SH-SY5Y (cell line): ENCODE data around the gene SLC19A1.

Experiments
- GATA2 ChIP-seq: IDR thresholded peaks from 2 replicates; pipeline ENCODE4 v1.6.1; 2011; ENCODE audit warnings: mild to moderate bottlenecking, low read depth, low read length
- GATA3 ChIP-seq: IDR thresholded peaks from 2 replicates; pipeline ENCODE4 v1.6.1; 2011; ENCODE audit warnings: low read depth, mild to moderate bottlenecking, low read length, moderate library complexity

DNA sequence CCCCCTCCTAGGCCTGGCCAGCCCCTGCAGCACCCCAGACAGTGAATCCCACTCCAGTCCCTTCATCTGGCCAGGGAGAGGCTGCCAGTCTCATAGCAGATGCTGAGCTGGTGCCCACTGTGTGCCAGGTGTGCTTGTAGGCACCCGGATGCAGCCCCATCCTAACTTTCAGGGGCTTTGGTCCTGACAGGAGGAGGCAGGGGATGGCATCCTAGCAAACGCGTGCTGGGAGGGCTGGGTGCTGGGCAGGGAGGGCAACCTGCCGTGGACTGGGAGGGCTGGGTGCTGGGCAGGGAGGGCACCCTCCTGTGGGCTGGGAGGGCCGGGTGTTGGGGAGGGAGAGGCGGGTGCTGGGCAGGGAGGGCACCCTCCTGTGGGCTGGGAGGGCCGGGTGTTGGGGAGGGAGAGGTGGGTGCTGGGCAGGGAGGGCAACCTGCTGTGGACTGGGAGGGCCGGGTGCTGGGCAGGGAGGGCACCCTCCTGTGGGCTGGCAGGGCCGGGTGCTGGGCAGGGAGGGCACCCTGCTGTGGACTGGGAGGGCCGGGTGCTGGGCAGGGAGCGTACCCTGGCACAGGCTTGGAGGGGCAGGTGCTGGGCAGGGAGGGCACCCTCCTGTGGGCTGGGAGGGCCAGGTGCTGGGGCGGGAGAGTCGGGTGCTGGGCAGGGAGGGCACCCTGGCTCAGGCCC, 35.3 kb downstream of the SLC19A1 start:
- no peak for TF ChIP-seq GATA3
- no peak for TF ChIP-seq GATA2
